Left ventricle myocardium superior (tissue), 1 donor: ENCODE measurements around the gene HGF. TPM values are rescaled to one million over a fixed set of nuclear protein-coding genes. Genes with fewer than 3 reads are reported as not detected.
A peak's percentile ranks its signal among the peaks of the same experiment; 100 is the strongest.
"Not testable (repeated sequence)": the region's sequence is repeated elsewhere in the genome, so short reads cannot be mapped to it uniquely, and the experiment has no call there.

Source experiments
- ATAC-seq: fragments of 200-7000 bp; cut with Tn5 transposase; one replicate; pipeline ENCODE4 v1.9.1; 2020; ENCODE audit warnings: mild to moderate bottlenecking, moderate library complexity
- DNase-seq: peaks from one replicate; pipeline ENCODE4 v3.0.0-alpha.2; 2020
- intact Hi-C: fragments of 100-400 bp; cut with micrococcal nuclease; formaldehyde crosslinking; loops from one replicate; pipeline ENCODE4 v1.11.0; 2022
- total RNA-seq: library from RNA; stranded (reverse); fragmentation: NEBNext Ultra II Directional; extraction: Animal tissue kit (Norgen Biotek cat#: 25700); gene quantifications from one replicate; pipeline ENCODE4 v1.2.1, GENCODE V29; 2021
- donor health status: DM: no; HTN: yes; CAD: no; lungs with severe emphysema.

The HGF gene
- total RNA-seq, 1 donor from 2014 or later, result 2.4 TPM

- intact Hi-C loops, result no loop called here
- no peak for ATAC-seq
- DNase-seq, result no peak
Measured at GRCh38 chr7:81736091-81736490, 33.8 kb downstream of the HGF start.

- ATAC-seq, result peak; percentile 64
- DNase-seq, result no peak
- intact Hi-C loops, result no loop called here
Measured at GRCh38 chr7:81725812-81726127, 44.1 kb downstream of the HGF start.

- DNase-seq, result no peak
- intact Hi-C loops, result no loop called here
- ATAC-seq, result no peak
Measured at GRCh38 chr7:81725003-81725811, 44.6 kb downstream of the HGF start.

- intact Hi-C loops, DNase-seq, ATAC-seq: not testable (repeated sequence)
Measured at GRCh38 chr7:81722250-81722649, 47.6 kb downstream of the HGF start.

DNA sequence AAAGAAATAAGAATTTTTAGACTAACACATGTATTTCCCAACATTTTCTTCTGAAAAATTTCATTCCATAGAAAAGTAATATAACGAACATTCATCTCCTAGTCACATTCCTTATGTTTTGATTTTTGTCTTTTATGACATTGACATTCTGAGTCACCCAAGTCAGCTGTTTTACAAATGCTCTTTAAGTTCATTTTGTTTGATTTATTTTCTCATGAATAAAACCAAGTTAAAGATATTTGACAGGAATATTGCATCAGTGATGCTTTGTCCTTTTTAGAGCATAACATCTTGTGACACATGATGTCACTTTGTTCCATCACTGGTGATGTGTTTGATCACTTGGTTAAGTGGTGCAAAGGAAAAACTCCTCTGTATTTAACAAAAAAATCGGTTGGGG, 48.4 kb downstream of the HGF start:
- DNase-seq, result no peak
- ATAC-seq, result no peak
- intact Hi-C loops, result no loop called here

DNA sequence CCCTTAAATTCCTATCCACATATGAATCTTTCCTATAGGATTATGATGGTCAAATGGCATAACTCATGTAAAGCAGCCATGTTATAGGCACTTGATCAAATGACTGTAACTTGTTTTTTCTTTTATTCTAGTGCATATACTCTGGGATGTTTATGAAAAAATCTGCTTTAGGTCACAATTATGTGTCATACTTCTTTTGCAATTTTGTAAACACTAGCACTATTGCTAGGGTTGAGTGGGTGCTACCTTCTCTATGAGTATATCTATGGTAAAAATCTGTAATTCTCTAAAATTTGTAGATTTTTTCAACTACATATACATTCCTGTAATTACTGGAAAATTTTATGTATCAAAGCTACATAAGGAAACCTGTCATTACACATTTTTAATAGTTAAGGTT, 50.0 kb downstream of the HGF start:
- ATAC-seq, result no peak
- intact Hi-C loops, result no loop called here
- no peak for DNase-seq

GRCh38 chr7:81715984-81716588, 53.8 kb downstream of the HGF start:
- ATAC-seq (no peak), DNase-seq (no peak)
- intact Hi-C loops, result no loop called here

- DNase-seq (no peak), ATAC-seq (no peak)
- intact Hi-C loops, result no loop called here
Measured at GRCh38 chr7:81714306-81714705, 55.5 kb downstream of the HGF start.

- ATAC-seq (no peak), DNase-seq (no peak)
- intact Hi-C loops, result no loop called here
Measured at GRCh38 chr7:81710751-81711150, 59.1 kb downstream of the HGF start.

GRCh38 chr7:81709836-81710235, 60.0 kb downstream of the HGF start:
- DNase-seq (no peak), ATAC-seq (no peak)
- intact Hi-C loops, result no loop called here

DNA sequence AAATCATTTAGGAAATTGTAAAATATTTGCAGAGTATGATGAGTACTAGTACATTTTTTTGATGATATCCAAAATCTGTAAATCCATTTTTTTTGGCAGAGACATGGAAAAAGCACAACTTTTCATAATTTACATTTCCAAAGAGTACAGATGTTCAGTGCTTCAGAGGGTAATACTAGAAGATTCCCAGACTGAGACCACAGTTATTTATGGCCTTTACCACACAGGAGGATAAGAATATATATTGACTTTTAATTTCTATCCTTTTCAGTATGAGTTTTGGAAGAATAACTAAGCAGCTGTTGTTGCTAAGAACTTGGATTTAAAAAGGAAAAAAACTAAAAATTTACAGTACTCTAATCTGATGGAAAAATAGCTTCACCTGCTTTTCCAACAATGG, 61.9 kb downstream of the HGF start:
- no peak for DNase-seq
- intact Hi-C loops, result no loop called here
- no peak for ATAC-seq

DNA sequence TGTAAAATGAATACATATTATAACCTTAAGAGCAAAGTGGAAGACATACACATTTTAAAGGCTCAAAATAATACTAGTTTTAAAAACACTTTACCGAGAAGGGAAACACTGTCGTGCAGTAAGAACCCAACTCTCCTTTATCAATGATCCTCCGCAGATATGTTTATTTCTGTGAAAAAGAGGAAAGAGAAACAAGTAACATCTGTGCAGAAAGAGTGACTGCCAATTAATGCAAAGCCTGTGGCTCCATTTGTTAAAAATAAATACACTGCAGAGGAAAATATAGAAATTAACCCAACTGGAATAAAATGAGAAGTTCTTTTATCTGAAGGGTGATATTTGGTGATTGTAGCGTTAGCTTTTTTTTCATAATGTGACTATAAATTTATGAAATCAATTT, 62.7 kb downstream of the HGF start:
- ATAC-seq (no peak), DNase-seq (no peak)
- intact Hi-C loops, result no loop called here

DNA sequence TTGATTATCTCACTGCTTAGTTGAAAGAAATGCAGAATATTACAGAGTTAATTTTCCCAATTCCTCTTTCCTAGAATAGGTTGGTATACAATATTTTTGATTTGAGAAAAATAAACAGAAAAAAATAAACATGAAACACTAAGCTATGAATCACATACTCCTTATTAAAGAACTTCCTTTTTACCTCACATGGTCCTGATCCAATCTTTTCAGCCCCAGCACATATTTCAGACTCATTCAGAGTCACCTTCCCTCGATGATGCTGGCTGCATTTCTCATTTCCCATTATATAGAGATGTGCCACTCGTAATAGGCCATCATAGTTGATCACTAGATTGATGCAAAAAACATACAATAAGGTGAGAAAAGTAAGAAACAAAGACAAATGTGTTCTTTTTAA, 64.6 kb downstream of the HGF start:
- no peak for DNase-seq

DNA sequence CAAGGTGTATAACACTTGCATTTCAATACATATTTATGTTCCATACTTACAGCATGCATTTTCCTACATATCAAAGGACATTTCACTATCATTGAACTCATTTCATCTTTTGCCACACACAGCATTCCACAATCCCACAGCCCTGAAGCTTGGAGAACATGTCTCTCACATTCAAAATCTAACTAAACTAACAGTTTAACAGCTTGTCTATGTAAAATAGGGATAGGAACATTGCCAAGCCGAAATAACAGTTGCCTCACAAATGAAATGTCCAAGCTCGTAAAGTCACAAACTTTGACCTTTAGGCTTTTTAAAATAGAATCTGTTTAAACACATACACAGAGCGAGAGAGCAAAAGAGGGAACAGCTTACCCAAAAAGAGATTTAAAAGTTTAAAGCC, 65.3 kb downstream of the HGF start:
- DNase-seq (no peak), ATAC-seq (no peak)
- intact Hi-C loops, result no loop called here

More for the DNA sequence above, 64.6 kb downstream of the HGF start:
- ATAC-seq, result no peak
- intact Hi-C loops, result no loop called here

GRCh38 chr7:81698965-81699364, 70.9 kb downstream of the HGF start:
- DNase-seq (no peak), ATAC-seq (no peak)
- intact Hi-C loops, result no loop called here

DNA sequence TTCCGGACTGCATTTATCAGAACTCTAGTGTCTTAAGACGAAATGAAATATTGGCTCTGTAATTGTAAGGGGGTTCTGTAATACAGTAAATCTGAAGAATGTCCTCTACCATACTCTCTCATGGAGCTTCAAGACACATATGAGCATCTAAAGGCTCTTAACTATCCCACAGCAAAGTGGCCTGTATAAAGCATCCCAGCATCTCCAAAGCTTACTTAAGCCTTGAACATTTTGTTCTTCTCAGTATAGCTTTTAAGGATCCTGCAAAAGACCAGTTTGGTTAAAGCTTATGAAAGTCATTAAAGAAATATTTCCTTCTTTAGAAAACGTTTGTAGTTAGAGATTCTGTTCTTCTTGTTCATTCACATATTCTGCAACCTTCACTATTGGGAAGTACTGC, 75.1 kb downstream of the HGF start:
- intact Hi-C loops, result no loop called here
- no peak for ATAC-seq
- no peak for DNase-seq

GRCh38 chr7:81693894-81694293, 76.0 kb downstream of the HGF start:
- DNase-seq (no peak), ATAC-seq (no peak)
- intact Hi-C loops, result no loop called here

- ATAC-seq, result no peak
- intact Hi-C loops, result no loop called here
- DNase-seq, result no peak
Measured at GRCh38 chr7:81693080-81693479, 76.8 kb downstream of the HGF start.

DNA sequence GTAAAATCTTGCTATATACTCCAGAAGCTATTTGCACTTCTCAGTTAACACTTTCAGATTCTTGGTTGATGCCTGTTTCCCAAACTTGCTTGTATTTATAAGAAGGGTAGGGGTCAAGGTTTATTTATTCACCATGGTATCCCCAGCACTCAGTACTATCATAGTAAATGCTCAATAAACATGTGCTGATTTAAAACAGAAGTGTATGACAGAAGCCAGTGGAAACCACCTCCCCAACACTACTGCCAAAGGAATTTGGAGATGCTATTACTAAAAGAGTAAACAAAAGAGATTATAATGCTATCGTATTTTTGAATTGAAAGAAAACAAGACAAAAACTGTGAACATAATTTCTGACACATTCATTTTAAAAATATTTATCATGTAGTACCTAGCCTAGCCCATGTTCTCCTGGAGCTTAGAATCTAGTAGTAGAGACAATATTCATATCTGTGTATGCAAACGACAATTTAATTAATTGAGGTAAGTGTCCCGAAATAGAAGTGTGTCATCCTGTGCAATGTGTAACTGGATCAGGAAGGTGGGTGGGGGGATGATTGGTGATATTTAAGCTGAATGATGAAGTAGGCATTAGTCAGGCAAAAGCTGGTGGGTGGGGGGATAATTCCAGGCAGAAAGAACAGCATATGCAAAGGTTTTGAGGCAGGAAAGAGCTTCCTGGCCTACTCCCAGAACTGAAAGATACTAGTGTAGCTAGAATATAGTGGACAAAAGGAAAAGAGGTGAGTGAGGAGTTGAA, 77.5 kb downstream of the HGF start:
- no peak for ATAC-seq
- no peak for DNase-seq
- intact Hi-C loops, result no loop called here

DNA sequence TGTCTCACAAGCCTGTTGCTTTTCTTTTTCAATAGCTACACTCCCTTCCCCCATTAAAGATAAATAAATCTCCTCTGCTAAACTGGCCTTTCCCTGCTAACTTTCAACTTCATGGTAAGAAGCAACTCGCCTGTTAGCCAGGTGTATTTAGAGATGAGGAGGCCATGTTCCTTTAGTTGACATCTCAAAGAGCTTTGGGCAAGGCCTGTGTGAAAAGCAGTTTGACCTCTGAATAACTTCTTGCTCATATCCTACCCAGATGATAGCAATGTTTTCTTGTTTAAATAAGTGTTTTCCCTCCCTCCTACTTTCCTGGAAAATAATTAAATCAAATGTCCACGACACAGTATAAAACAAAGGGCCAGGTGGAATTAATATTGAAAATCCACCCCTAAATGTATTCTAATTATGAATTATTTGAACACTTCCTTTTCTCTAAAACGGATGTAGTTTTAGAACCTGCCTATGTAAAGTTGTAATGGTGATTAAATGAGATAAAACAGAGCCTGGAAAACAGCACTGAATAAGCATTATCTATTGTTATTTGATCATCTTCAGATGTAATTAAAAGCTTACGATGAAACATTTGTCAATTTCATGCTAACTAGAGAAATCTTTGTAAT, 78.5 kb downstream of the HGF start:
- ATAC-seq, result no peak
- intact Hi-C loops, result no loop called here
- DNase-seq, result no peak
